ENCODE data around the gene LARP7. TPM values are rescaled to one million over a fixed set of nuclear protein-coding genes. Genes with fewer than 3 reads are reported as not detected.

Gene LARP7
- total RNA-seq, 2 donors from 2014 or later: 32.9 to 51.7 TPM

Other genes starting within 250 kb of the LARP7 start
- gene NEUROG2, start 121.0 kb upstream of the LARP7 start, total RNA-seq: not detected
- gene ZGRF1, start 234 bp upstream of the LARP7 start, total RNA-seq: 1 to 10 TPM; 5.1 to 6.5 TPM

All from T-helper 17 cell (primary cell).